Measurements from ENCODE around the gene DOCK1. TPM values are rescaled to one million over a fixed set of nuclear protein-coding genes. Genes with fewer than 3 reads are reported as not detected.

DOCK1 gene
- total RNA-seq, 2 donors from 2014 or later = 41.2 to 56.0 TPM

- DNase-seq (ENCODE audit: low spot score) = no peak
- WGBS = 60% methylated on average over 14 of the region's 14 CpGs
- TF ChIP-seq, protein P1, sequence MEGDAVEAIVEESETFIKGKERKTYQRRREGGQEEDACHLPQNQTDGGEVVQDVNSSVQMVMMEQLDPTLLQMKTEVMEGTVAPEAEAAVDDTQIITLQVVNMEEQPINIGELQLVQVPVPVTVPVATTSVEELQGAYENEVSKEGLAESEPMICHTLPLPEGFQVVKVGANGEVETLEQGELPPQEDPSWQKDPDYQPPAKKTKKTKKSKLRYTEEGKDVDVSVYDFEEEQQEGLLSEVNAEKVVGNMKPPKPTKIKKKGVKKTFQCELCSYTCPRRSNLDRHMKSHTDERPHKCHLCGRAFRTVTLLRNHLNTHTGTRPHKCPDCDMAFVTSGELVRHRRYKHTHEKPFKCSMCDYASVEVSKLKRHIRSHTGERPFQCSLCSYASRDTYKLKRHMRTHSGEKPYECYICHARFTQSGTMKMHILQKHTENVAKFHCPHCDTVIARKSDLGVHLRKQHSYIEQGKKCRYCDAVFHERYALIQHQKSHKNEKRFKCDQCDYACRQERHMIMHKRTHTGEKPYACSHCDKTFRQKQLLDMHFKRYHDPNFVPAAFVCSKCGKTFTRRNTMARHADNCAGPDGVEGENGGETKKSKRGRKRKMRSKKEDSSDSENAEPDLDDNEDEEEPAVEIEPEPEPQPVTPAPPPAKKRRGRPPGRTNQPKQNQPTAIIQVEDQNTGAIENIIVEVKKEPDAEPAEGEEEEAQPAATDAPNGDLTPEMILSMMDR (IDR thresholded peaks at IDR 0.05) = no peak
- TF ChIP-seq POLR2A (IDR thresholded peaks at IDR 0.05) (no peak), POLR2AphosphoS5 (IDR thresholded peaks at IDR 0.05) (no peak)
- no peaks in the 10 kb centered on the region for H3K36me3 ChIP-seq
- intact Hi-C loops (cut with DNase I) = no loop called here
- no peak overlapping the region for H3K27ac ChIP-seq
- H3K27me3 ChIP-seq (replicated peaks; ENCODE audit: insufficient read depth) = no peaks in the 10 kb centered on the region
- no peaks in the 10 kb centered on the region for H3K4me1 ChIP-seq (replicated peaks)
- H3K9me3 ChIP-seq = no peaks in the 10 kb centered on the region
- no peak overlapping the region for H3K4me3 ChIP-seq
Observed at GRCh38 chr10:127498087-127498486, 592.9 kb downstream of the DOCK1 start.

DNA sequence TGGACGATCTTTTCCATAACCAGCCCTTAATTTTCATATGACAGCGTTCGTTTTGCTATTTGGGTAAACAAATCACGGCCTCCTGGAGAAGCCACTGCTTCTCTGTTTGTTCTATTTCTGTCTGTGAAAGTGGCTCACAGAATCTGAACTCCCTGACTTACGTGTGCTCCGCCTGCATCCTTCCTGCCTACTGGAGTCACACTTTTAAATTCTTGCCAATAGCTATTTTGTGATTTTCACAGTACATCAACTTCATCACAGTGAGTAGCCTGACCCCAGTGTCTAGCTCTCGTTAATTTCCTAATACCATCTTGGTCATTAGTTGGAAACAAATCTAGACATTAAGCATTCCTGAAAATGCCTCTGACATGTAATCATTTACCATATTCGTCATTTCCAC is 594.9 kb downstream of the DOCK1 start:
- WGBS = 69% methylated on average over 8 of the region's 8 CpGs
- intact Hi-C loops (cut with DNase I) = no loop called here
- TF ChIP-seq, protein P1 (IDR thresholded peaks at IDR 0.05) = no peak
- no peak for TF ChIP-seq POLR2AphosphoS5 (IDR thresholded peaks at IDR 0.05)
- no peak for TF ChIP-seq POLR2A (IDR thresholded peaks at IDR 0.05)

More for the DNA sequence above, 594.9 kb downstream of the DOCK1 start:
- H3K27ac ChIP-seq = no peak overlapping the region
- H3K36me3 ChIP-seq = no peaks in the 10 kb centered on the region
- DNase-seq (ENCODE audit: low spot score) = no peak
- no peaks in the 10 kb centered on the region for H3K4me1 ChIP-seq (replicated peaks)
- no peak overlapping the region for H3K4me3 ChIP-seq
- no peaks in the 10 kb centered on the region for H3K9me3 ChIP-seq
- no peaks in the 10 kb centered on the region for H3K27me3 ChIP-seq (replicated peaks; ENCODE audit: insufficient read depth)

Other genes with a start within 250 kb of the DOCK1 start
- gene C10orf90, start 234.7 kb upstream of the DOCK1 start, total RNA-seq = under 1 TPM in 1 of 2 donors, not detected in 1; 0.45 TPM